T-helper 2 cell treated with Interferon-gamma antibody and Interleukin-4, amounts not matched to agents 5 μg/mL and 100 μg/mL, for 36 hours (primary cell): ENCODE measurements around the gene VOPP1.
A peak's percentile ranks its signal among the peaks of the same experiment; 100 is the strongest.
"Not testable (repeated sequence)": the region's sequence is repeated elsewhere in the genome, so short reads cannot be mapped to it uniquely, and the experiment has no call there.

ENCODE experiments used
- DNase-seq: peaks from one replicate; pipeline ENCODE4 v3.0.0; 2021; ENCODE audit warnings: low spot score
- H3K27ac Mint-ChIP-seq: one replicate; pipeline ENCODE4 v1.8.0; 2021; ENCODE audit warnings: mild to moderate bottlenecking, mixed read lengths
- H3K27me3 Mint-ChIP-seq: one replicate; pipeline ENCODE4 v1.8.0; 2021; ENCODE audit warnings: low read depth, mixed read lengths
- H3K36me3 Mint-ChIP-seq: one replicate; pipeline ENCODE4 v1.8.0; 2021; ENCODE audit warnings: low read depth, mixed read lengths
- H3K4me1 Mint-ChIP-seq: one replicate; pipeline ENCODE4 v1.8.0; 2021; ENCODE audit warnings: low read depth, mixed read lengths
- H3K4me3 Mint-ChIP-seq: one replicate; pipeline ENCODE4 v1.8.0; 2022; ENCODE audit warnings: mild to moderate bottlenecking, moderate library complexity, mixed read lengths
- H3K9me3 Mint-ChIP-seq: one replicate; pipeline ENCODE4 v1.8.0; 2021; ENCODE audit warnings: mixed read lengths

Gene VOPP1

DNA sequence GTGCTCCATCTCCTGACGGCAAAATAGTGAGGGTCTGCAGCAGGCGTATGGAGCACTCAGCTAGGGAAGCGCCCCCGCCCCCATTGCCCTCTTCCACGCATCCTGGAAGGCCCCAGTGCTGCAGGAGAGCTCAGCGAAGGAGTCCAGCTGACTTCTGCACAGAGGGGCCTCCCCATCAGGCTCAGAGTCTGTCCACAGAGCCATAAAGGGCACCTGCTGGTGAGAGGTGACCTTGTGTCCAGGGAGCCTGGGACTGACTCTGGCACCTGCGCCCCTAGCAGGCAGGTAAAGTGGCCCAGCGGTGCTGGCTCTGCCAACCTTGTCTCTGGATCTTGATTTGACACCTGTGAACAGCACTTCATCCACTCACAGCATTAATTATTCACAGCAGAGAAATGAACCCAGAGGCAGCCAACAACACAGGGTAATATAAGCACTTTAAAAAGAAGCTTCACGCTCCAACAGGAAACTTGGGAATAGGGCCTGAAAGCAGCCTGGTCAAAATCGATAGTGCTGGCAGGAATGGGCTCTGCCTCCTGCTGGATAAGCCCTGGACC is 59.6 kb downstream of the VOPP1 start:
- Mint-ChIP-seq H3K27me3 (no peaks in the 10 kb centered on the region), H3K36me3 (peaks cover 25% of the 10 kb centered on the region)

DNA sequence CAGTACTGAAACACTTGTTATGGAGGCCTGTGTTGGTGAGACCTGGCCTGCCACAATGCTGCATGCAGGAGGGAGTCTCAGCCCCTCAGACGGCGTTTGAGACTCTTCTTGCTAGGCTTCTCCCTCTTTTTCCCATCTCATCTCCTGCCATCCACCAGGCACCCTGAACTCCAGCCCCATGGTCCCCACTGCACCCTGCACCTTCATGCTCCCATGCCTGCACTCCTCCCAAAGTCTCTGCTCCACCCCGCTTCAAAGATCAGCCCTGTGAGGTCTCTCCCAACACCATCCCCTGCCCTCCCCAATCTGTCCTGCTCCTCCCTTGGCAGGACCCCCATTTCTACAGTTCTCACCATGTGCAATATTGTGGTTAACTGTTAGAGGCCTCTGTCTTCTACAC is 61.7 kb downstream of the VOPP1 start:
- H3K36me3 Mint-ChIP-seq = peaks cover 16% of the 10 kb centered on the region
- H3K4me3 Mint-ChIP-seq = no peak overlapping the region
- DNase-seq = no peak
- H3K9me3 Mint-ChIP-seq = no peaks in the 10 kb centered on the region
- no peaks in the 10 kb centered on the region for H3K27me3 Mint-ChIP-seq
- H3K4me1 Mint-ChIP-seq = peaks cover 6% of the 10 kb centered on the region
- H3K27ac Mint-ChIP-seq = no peak overlapping the region

More for the DNA sequence above, 59.6 kb downstream of the VOPP1 start:
- DNase-seq = no peak
- Mint-ChIP-seq H3K4me1 (peaks cover 19% of the 10 kb centered on the region), H3K9me3 (no peaks in the 10 kb centered on the region), H3K27ac (no peak overlapping the region), H3K4me3 (no peak overlapping the region)

DNA sequence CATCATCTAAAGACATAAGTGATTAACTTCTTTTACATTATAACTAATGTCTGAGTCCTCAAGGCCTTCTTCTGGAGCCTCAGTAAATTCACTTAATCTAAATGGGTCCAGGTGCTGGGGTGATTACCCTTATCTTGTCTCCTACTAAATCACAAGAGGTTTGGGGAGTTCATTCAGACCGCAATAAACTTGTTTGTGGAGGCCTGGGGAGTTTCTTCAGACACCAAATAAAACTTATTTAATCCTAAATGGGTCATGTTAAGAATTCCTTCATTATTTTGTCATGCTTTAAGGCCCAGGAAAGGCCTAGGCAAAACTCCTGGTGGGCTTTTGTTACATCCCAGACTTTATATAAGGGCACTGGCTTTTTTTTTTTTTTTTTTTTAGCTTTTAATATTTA is 62.1 kb downstream of the VOPP1 start:
- not testable (repeated sequence) for H3K4me1 Mint-ChIP-seq, H3K27me3 Mint-ChIP-seq, H3K27ac Mint-ChIP-seq, DNase-seq, H3K9me3 Mint-ChIP-seq, H3K4me3 Mint-ChIP-seq
- H3K36me3 Mint-ChIP-seq = peaks cover 16% of the 10 kb centered on the region

DNA sequence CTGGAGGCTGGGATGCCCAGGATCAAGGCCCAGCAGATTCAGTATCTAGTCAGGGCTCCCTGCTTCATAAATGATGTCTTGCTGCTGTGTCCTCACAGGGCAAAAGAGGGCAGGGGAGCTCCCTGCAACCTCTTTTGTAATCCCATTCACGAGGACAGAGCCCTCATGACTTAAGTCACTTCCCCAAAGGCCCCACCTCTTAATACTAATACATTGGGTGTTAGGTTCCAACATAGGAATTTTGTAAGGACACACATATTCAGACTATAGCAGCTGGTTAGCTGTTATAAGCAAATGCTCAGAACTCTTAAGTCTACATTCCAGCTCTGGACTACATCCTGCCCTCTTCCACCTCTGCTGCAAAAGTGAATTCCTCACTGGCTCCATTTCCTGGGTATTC is 63.0 kb downstream of the VOPP1 start:
- peak overlapping the region; percentile 0 for H3K27ac Mint-ChIP-seq
- no peaks in the 10 kb centered on the region for H3K9me3 Mint-ChIP-seq
- no peak for DNase-seq
- no peaks in the 10 kb centered on the region for H3K27me3 Mint-ChIP-seq
- H3K4me1 Mint-ChIP-seq = peaks cover 6% of the 10 kb centered on the region
- no peak overlapping the region for H3K4me3 Mint-ChIP-seq
- H3K36me3 Mint-ChIP-seq = peaks cover 16% of the 10 kb centered on the region

DNA sequence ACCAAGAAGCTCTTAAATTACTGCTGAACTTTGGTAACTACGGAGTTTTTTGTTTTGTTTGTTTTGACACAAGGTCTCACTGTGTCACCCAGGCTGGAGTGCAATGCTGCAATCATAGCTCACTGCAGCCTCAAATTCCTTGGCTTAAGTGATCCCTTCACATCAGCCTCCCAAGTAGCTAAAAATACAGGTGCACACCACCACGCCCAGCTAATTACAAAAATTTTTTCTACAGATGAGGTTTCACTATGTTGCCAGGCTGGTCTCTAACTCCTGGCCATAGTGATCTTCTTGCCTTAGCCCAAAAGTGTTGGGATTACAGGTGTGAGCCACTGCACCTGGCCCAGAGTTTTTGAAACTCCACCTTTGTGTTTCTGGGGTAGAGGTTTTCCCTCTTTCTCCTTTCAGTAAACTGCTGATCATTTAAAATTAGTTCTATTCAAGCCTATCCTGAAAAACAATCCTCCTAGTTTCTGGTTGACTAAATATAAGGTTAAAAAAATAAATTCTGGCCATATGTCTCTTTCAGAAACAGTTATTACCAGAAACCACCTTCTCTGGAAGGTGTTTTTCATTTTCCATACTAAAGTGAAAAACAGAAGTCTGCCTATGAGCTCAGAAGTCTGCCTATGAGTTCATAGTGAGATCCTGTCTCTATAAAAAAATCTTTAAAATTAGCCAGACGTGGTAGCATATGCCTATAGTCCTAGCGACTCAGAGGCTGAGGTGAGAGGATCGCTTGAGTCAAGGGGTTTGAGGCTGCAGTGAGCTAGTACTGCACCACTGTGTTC is 63.9 kb downstream of the VOPP1 start:
- no peaks in the 10 kb centered on the region for H3K27me3 Mint-ChIP-seq
- peaks cover 16% of the 10 kb centered on the region for H3K36me3 Mint-ChIP-seq
- no peaks in the 10 kb centered on the region for H3K9me3 Mint-ChIP-seq
- DNase-seq = no peak
- H3K4me3 Mint-ChIP-seq = no peak overlapping the region
- no peak overlapping the region for H3K27ac Mint-ChIP-seq
- H3K4me1 Mint-ChIP-seq = peaks cover 6% of the 10 kb centered on the region

DNA sequence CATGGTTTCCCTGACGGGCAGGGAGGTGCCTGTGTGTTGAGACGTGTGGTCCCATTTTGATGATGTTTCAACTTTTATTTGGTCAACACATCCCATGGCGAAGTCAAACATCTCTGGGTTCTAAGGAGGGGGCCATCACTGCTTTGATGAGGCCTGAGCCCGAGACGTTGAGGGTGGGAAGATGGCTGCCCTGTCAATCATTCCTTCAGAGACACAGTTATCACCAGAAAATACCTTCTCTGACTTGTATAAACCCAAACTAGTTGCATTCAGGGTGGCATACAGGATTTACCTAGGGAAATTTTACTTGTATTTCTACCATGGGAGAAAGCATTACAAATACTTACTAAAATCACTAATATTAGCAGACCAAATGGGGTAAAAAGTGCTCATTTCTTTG is 64.6 kb downstream of the VOPP1 start:
- Mint-ChIP-seq H3K36me3 (peaks cover 13% of the 10 kb centered on the region), H3K27ac (no peak overlapping the region), H3K9me3 (no peaks in the 10 kb centered on the region), H3K4me3 (no peak overlapping the region), H3K4me1 (peaks cover 6% of the 10 kb centered on the region), H3K27me3 (no peaks in the 10 kb centered on the region)
- no peak for DNase-seq

DNA sequence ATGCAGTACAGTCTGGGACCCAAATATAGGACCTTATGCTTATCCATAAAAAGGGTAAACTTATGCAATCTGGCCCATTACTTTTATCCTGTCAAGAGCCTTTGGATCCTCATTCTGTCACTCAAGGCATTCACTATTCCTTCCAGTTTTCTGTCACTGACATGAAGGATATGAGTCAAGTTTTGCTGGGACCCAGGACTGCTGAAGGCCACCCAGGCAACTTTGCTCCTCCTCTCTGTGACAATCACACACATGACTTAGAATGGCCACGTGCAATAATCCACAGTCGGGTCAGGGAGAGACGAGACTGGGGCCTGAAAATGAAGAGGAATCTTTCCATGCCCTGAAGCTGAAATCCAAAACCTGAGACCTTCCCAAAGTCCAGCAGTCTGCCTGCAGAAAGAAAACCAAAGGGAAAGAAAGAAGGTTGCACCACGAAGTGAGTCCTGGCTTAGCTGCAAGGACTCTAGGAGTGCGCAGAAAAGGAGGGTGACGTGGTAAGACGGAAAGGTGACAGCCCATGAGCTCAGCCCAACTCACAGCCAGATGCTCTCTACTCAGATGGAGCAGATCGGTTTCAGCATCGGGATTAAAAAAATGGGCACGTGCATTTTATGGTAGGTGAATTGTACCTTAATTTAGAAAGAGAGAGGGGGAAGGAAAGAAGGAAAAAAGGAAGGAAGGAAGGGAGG is 67.2 kb downstream of the VOPP1 start:
- no peak overlapping the region for H3K27ac Mint-ChIP-seq

DNA sequence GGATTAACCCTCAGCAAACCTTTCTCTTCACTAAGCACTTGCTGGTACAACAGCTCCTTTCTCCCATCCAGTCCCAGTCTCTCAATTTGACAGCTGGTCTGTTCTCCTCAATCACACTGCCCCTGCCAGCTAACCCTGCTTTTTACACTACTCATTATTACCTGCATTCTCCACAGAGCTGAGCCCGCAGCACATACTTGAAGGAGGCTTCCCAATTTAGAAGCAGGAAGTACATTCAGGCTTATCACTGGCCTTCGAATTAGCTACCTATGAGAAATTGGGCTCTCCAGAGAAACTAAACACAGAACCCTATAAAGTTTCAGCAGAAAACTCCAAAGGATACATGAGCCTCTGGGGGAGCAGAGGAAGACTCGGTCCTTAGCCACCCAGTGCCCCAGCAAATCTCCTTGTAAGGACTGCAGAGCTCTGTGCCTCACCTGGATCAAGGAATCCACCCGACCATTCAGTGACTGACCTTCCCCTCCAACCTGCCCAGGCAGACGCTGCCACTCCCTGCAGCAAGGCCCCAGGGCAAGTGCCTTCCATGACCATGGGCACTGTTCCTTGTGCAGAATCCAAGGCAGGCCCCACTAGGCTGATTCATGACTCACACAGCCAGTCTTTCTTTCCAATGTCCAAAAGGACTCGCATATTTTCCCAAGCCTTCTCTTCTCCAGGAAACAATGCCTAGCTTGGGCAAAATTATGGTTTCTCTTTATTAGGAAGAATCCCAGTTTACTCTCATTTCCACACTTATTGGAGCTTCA is 68.0 kb downstream of the VOPP1 start:
- H3K27ac Mint-ChIP-seq = no peak overlapping the region
- no peaks in the 10 kb centered on the region for H3K27me3 Mint-ChIP-seq
- no peaks in the 10 kb centered on the region for H3K9me3 Mint-ChIP-seq
- no peak for DNase-seq
- peaks cover 6% of the 10 kb centered on the region for H3K4me1 Mint-ChIP-seq
- H3K36me3 Mint-ChIP-seq = peaks cover 4% of the 10 kb centered on the region
- no peak overlapping the region for H3K4me3 Mint-ChIP-seq

More for the DNA sequence above, 67.2 kb downstream of the VOPP1 start:
- Mint-ChIP-seq H3K27me3 (no peaks in the 10 kb centered on the region), H3K4me1 (peaks cover 5% of the 10 kb centered on the region), H3K36me3 (peaks cover 4% of the 10 kb centered on the region), H3K4me3 (no peak overlapping the region), H3K9me3 (no peaks in the 10 kb centered on the region)
- DNase-seq = no peak

DNA sequence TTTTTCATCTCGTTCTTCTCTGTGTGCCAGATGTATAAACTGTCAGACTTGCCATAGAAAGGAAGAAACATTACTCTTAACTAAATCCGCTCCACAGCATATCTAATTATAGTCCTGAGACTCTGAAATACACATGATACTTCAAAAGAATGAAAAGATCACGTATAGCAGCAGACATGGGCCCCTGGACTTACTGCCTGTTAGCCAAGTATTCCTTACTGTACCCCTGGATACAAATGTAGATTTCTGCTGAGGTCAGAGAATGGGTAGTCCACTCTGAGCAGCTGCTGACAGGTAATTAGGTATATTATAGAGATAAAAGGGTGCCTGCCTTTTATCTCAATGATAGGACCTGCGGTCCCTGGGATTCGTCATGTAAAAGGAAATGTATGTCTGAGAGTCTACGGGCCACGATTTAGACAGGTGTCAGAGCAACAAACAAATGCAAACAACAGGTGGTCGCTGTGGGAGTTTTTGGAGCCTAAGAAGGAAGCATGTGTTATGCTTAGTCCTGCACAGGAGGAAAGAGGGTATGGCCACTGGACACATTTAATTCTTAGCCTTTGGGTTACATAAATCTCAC is 69.4 kb downstream of the VOPP1 start:
- peaks cover 4% of the 10 kb centered on the region for H3K36me3 Mint-ChIP-seq
- H3K9me3 Mint-ChIP-seq = no peaks in the 10 kb centered on the region
- H3K4me1 Mint-ChIP-seq = peaks cover 4% of the 10 kb centered on the region
- H3K27ac Mint-ChIP-seq = no peak overlapping the region
- H3K4me3 Mint-ChIP-seq = no peak overlapping the region
- no peaks in the 10 kb centered on the region for H3K27me3 Mint-ChIP-seq
- no peak for DNase-seq

DNA sequence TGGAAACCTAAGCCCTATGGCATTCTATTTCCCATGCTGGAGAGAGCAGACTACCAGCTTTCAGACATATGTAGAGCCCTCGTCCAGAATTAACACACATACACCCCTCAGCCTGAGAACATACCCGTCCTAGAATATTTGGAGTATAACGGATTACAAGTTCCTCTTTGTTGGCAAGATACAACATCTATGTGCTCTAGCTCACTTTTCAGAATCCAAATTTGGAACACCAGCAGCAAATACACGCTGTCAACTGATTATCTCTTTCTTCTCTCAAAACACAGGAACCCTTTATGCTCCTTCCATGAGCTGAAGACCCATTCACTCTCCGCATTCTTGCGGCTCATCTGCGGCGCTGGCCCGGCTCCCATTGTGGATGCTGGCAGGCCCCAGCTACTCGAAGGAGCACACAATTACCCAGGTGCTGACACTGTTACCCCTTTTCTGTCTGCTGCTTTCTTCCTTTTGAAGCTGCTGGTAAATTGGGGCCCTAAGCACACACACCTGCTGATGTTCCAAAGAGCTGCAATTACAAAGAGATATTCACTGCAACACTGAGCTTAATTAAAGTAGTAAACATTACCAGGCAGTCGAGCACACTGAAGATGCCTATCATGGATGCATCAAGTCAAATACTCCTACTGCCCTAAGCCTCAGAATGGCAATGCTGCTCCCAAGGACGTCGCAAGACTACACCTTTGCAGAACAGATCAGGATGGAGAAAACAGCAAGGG is 70.0 kb downstream of the VOPP1 start:
- peaks cover 4% of the 10 kb centered on the region for H3K4me1 Mint-ChIP-seq
- no peaks in the 10 kb centered on the region for H3K9me3 Mint-ChIP-seq
- DNase-seq = no peak
- H3K4me3 Mint-ChIP-seq = no peak overlapping the region
- no peaks in the 10 kb centered on the region for H3K27me3 Mint-ChIP-seq
- H3K36me3 Mint-ChIP-seq = peaks cover 1% of the 10 kb centered on the region
- H3K27ac Mint-ChIP-seq = no peak overlapping the region

DNA sequence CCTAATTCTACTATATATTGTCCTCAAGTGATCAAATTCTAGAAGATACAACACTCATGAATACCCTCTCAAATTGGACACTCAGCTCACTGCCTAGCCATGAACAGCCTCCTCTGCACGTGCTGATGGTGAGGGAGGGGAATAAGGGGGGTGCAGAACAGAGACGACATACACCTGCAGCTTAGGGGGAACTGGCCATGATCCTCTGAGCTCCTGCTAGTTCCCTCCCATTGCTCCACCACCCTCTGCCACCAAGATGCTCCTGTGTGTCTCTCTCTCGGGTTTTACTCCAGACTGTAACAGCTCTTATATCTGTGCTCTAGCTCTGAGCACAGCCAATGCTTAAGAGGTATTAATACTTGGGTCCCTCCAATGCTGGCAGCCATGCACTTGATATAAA is 70.7 kb downstream of the VOPP1 start:
- H3K4me1 Mint-ChIP-seq = peaks cover 4% of the 10 kb centered on the region
- no peaks in the 10 kb centered on the region for H3K27me3 Mint-ChIP-seq
- DNase-seq = no peak
- H3K36me3 Mint-ChIP-seq = peaks cover 1% of the 10 kb centered on the region
- no peaks in the 10 kb centered on the region for H3K9me3 Mint-ChIP-seq
- no peak overlapping the region for H3K4me3 Mint-ChIP-seq
- H3K27ac Mint-ChIP-seq = no peak overlapping the region

DNA sequence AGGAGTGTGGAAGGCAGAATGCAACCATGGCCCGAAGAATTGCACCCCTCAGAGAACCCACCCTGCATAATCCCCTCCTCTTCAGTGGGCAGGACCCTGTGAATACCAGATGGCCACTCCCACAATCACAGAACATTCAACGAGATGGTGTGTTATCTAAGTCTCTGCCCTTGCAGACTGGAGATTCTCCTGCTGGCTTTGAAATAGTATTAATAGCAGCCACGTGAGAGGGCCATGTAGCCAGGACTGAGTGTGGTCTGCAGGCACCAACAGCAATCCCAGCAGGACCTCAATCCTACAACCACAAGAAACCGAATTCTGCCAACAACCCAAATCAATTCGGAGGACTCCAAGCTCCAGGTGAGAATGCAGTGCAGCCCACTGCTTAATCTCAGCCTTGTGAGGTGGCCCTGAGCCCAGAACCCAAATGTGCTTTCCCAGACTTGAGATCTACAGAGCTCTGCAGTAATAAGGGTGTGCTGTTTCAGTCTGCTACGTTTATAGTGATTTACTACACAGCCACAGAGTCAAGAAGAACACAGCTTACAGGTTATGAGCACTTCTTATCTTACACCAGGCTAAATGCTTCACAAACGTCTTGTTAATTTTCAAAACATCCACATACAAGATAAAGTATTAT is 72.1 kb downstream of the VOPP1 start:
- H3K27ac Mint-ChIP-seq = no peak overlapping the region

DNA sequence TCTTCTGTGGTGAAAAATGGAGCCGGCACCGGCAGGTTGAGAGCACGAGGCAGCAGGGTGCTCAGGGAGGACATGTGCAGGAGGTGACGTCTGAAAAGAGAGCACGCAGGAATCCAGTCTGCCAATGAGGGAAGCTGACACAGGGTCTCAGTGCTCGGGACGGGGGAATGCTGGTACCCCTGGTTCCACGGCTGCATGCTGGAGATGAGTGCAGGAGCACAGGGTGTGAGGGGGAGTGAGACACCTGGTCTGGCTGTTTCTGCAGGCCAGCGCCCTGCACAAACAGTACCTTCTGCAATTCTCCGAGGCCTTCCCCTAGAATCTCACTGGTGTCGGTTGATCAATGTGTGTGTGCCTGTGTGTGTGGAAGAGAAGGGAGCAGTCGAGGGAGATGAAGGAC is 72.7 kb downstream of the VOPP1 start:
- no peaks in the 10 kb centered on the region for H3K9me3 Mint-ChIP-seq
- peaks cover 4% of the 10 kb centered on the region for H3K4me1 Mint-ChIP-seq
- peaks cover 11% of the 10 kb centered on the region for H3K36me3 Mint-ChIP-seq
- no peaks in the 10 kb centered on the region for H3K27me3 Mint-ChIP-seq
- H3K4me3 Mint-ChIP-seq = no peak overlapping the region
- H3K27ac Mint-ChIP-seq = no peak overlapping the region
- no peak for DNase-seq

More for the DNA sequence above, 72.1 kb downstream of the VOPP1 start:
- no peaks in the 10 kb centered on the region for H3K27me3 Mint-ChIP-seq
- H3K36me3 Mint-ChIP-seq = peaks cover 7% of the 10 kb centered on the region
- H3K4me1 Mint-ChIP-seq = peaks cover 4% of the 10 kb centered on the region
- no peaks in the 10 kb centered on the region for H3K9me3 Mint-ChIP-seq
- DNase-seq = no peak
- no peak overlapping the region for H3K4me3 Mint-ChIP-seq
